CD4-positive, alpha-beta T cell treated with Interleukin-17A for 4 hours (primary cell): Measurements from ENCODE around the gene NUP35.

Experiments used
- DNase-seq: peaks from one replicate; pipeline ENCODE4 v3.0.0-alpha.2; 2020; ENCODE audit warnings: mixed read lengths

NUP35 gene, protein sequence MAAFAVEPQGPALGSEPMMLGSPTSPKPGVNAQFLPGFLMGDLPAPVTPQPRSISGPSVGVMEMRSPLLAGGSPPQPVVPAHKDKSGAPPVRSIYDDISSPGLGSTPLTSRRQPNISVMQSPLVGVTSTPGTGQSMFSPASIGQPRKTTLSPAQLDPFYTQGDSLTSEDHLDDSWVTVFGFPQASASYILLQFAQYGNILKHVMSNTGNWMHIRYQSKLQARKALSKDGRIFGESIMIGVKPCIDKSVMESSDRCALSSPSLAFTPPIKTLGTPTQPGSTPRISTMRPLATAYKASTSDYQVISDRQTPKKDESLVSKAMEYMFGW

GRCh38 chr2:183124222-183124956 lies at the start of gene NUP35:
Gene NUP35 (plus strand): TSS chr2:183124443. CDS start chr2:183124458, 15 bp downstream.
- DNase-seq, result peak; percentile 84

- DNase-seq, result no peak
Observed at GRCh38 chr2:183078163-183078463, 46.1 kb upstream of the NUP35 start.

GRCh38 chr2:183078464-183079138 lies 45.6 kb upstream of the NUP35 start, which contains the start of gene DUSP19:
Gene DUSP19 (plus strand): TSS chr2:183078747. CDS start chr2:183078934, 187 bp downstream.
- DNase-seq, result peak; percentile 81

- no peak for DNase-seq
Observed at GRCh38 chr2:183079139-183079775, 45.0 kb upstream of the NUP35 start.

- no peak for DNase-seq
Observed at GRCh38 chr2:183081911-183082310, 42.3 kb upstream of the NUP35 start.

- DNase-seq, result no peak
Observed at GRCh38 chr2:183088061-183088460, 36.2 kb upstream of the NUP35 start.

- DNase-seq, result no peak
Observed at GRCh38 chr2:183089192-183089851, 34.9 kb upstream of the NUP35 start.

DNA sequence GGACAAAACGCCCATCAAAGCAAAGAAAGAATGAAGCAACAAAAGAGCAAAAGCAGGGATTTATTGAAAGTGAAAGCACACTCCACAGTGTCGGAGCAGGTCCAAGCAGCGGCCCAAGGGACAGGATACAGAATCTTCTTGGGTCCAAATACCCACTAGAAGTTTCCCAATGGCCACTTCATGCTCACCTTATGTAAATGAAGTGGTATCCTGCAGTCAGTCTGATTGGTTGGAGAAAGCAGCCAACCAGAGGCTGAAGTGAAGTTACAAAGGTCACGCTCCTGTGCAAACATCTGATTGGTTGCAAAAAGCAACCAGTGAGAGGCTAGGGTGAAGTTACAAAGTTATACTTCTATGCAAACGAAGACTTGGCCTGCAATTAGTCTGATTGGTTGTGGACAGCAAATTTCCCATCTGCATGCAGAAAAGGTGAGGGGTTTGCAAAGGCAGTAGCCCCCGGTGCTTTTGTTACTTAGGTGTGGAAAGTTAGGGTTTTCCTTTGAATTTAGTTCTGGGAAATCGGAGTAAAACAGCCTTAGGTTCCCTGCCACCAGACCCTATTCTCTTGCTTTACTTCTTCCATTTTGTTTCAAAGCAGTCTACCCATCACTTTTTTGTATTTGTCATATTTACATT lies 32.8 kb upstream of the NUP35 start:
- DNase-seq, result no peak

DNA sequence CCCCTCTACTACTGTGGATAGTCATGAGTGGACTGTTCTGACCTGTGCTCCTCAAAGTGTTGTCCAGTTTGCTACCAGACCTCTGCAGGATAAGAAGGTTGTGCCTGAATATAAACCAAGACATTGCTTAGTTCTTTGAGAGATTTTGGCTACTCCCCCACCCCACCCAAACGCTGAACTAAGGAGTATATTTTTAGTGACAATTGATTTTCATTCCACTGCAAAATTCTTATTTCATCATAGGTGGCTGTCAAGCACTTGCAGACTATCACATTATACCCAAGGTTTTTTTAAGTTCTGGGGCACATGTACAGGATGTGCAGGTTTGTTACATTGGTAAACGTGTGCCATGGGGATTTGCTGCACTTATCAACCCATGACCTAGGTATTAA lies 32.3 kb upstream of the NUP35 start:
- no peak for DNase-seq

GRCh38 chr2:183093857-183094657 lies 30.2 kb upstream of the NUP35 start:
- DNase-seq, result no peak

GRCh38 chr2:183105402-183106134 lies 18.7 kb upstream of the NUP35 start:
- no peak for DNase-seq

DNA sequence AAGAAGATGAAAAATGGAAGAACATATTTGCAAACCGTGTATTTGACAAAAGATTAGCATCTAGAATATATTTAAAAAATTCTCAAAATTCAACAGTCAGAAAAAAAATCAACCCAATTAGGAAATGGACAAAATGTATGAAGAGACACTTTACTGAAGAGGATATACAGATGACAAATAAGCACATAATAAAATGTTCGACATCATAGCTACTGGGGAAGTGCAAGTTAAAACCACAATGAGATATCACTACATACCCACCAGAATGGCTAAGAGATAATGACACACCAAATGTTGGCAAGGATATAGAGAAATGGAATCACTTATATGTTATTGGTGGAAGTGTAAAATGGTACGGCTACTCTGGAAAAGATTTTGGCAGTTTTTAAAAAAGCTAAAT lies 11.7 kb upstream of the NUP35 start:
- DNase-seq, result no peak

GRCh38 chr2:183113630-183114029 lies 10.6 kb upstream of the NUP35 start:
- no peak for DNase-seq

DNA sequence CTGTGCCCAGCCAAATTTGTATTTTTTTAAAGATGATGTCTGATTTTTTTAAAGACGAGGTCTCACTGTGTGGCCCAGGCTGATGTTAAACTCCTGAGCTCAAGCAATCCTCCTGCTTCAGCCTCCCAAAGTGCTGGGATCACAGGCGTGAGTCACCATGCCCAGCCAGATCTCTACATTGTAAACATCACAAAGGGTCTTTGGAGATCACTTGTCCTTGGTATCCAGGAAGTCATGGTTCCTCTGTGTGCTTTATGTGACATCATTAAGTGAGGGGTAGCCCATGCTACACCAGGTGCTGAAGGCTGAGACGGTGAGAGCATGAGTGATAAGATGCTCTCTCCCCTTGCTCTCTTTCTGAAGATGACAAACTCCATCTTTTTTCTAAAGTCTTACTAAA lies 7.0 kb upstream of the NUP35 start:
- no peak for DNase-seq

GRCh38 chr2:183123117-183123958 lies 905 bp upstream of the NUP35 start:
- DNase-seq, result peak; percentile 21

GRCh38 chr2:183123959-183124221 lies 353 bp upstream of the NUP35 start:
- DNase-seq, result no peak

- DNase-seq, result no peak
Observed at GRCh38 chr2:183124957-183125255, 663 bp downstream of the NUP35 start.

GRCh38 chr2:183125659-183126341 lies 1.6 kb downstream of the NUP35 start:
- no peak for DNase-seq

- no peak for DNase-seq
Observed at GRCh38 chr2:183126635-183127034, 2.4 kb downstream of the NUP35 start.

GRCh38 chr2:183134016-183134415 lies 9.8 kb downstream of the NUP35 start:
- DNase-seq, result no peak
